GM12878 (cell line): ENCODE results near the gene ALDH1A2. TPM values are rescaled to one million over a fixed set of nuclear protein-coding genes. Genes with fewer than 3 reads are reported as not detected.

Experiments
- ATAC-seq: fragments of 200-7000 bp; cut with Tn5 transposase; 3 replicates; pipeline ENCODE4 v1.9.1; 2020; ENCODE audit warnings: mild to moderate bottlenecking, moderate library complexity
- BruUV-seq: library from RNA; stranded (reverse); fragments of 400-500 nt; replicated peaks from 2 replicates; lab custom pipeline; 2021; lab: Mats Ljungman, UMichigan
- CTCF ChIA-PET: fragments of 300-600 bp; sonication (Branson Sonifier 250); formaldehyde crosslinking; extraction: SDS; loops from one replicate; lab custom pipeline; 2021; ENCODE audit warnings: inconsistent platforms; lab: Yijun Ruan, JAX
- POLR2A ChIA-PET: fragments of 350-600 bp; formaldehyde crosslinking; extraction: SDS; loops from one replicate; lab custom pipeline; 2021; ENCODE audit warnings: inconsistent platforms; lab: Charles Lee
- RAD21 ChIA-PET: fragments of 300-600 bp; sonication (Branson Sonifier 250); formaldehyde crosslinking; loops from one replicate; lab custom pipeline; 2023; ENCODE audit warnings: antibody characterized with exemption; ENCODE audit not compliant: unreplicated experiment; lab: Charles Lee
- SMC1A ChIA-PET: fragments of 300-600 bp; sonication (Branson Sonifier 250); formaldehyde crosslinking; loops from one replicate; lab custom pipeline; 2023; ENCODE audit not compliant: unreplicated experiment, uncharacterized antibody; lab: Charles Lee
- DNase-seq: peaks from one replicate; pipeline ENCODE4 v3.0.0-alpha.2; 2011; ENCODE audit warnings: low read depth, low spot score
- FAIRE-seq: peaks from 3 replicates; lab custom pipeline; 2011; peaks lifted over from hg19 to GRCh38; lab: Jason Lieb, UNC
- H2AFZ ChIP-seq: 2 replicates; pipeline ENCODE4 v1.6.0; 2011; ENCODE audit warnings: low read depth, low read length, control low read depth; ENCODE audit not compliant: control insufficient read depth
- H3K27ac ChIP-seq: 2 replicates; pipeline ENCODE4 v1.5.1; 2011; ENCODE audit warnings: control low read depth; ENCODE audit not compliant: control insufficient read depth, insufficient read depth
- H3K27me3 ChIP-seq, 2 experiments: replicated peaks in 1 of 2; 2 replicates each; pipeline versions ENCODE4 v1.6.0 to v1.6.1; 2011; ENCODE audit warnings: low read length in 1 of 2; ENCODE audit not compliant: control insufficient read depth in 2 of 2, insufficient read depth in 2 of 2
- H3K36me3 ChIP-seq, 2 experiments: 2 replicates each; pipeline ENCODE4 v1.5.1; 2011; ENCODE audit warnings: low read length in 1 of 2; ENCODE audit not compliant: control insufficient read depth in 2 of 2, insufficient read depth in 2 of 2
- H3K4me1 ChIP-seq: 2 replicates; pipeline ENCODE4 v1.6.1; 2011; ENCODE audit warnings: mild to moderate bottlenecking, low read length, moderate library complexity, mixed read lengths; ENCODE audit not compliant: control insufficient read depth, insufficient read depth
- H3K4me2 ChIP-seq: 2 replicates; pipeline ENCODE4 v1.6.0; 2011; ENCODE audit warnings: control low read depth; ENCODE audit not compliant: control insufficient read depth, insufficient read depth
- H3K4me3 ChIP-seq: fragments of 200-600 bp; sonication (generic); 2 replicates; pipeline ENCODE4 v1.5.1; 2016
- H3K79me2 ChIP-seq: 2 replicates; pipeline ENCODE4 v1.6.0; 2011; ENCODE audit warnings: low read length; ENCODE audit not compliant: control insufficient read depth, insufficient read depth
- H3K9ac ChIP-seq: 2 replicates; pipeline ENCODE4 v1.8.0; 2011; ENCODE audit warnings: low read length, control low read depth, mixed read lengths; ENCODE audit not compliant: control insufficient read depth, insufficient read depth
- H3K9me3 ChIP-seq: replicated peaks from 3 replicates; pipeline ENCODE4 v1.5.1; 2011; ENCODE audit warnings: mild to moderate bottlenecking, low read length; ENCODE audit not compliant: control insufficient read depth, insufficient read depth
- H4K20me1 ChIP-seq: 2 replicates; pipeline ENCODE4 v1.6.0; 2011; ENCODE audit not compliant: control insufficient read depth, insufficient read depth
- CUX1 ChIP-seq: IDR thresholded peaks from 2 replicates; pipeline ENCODE4 v1.6.1; 2012; ENCODE audit warnings: improper control_type of control experiment, low read depth, low read length; ENCODE audit not compliant: insufficient replicate concordance
- DPF2 ChIP-seq: fragments of 450-650 bp; IDR thresholded peaks from 2 replicates; pipeline ENCODE4 v1.6.1; 2017; ENCODE audit warnings: mild to moderate bottlenecking
- EED ChIP-seq: sonication (generic); IDR thresholded peaks from 2 replicates; pipeline ENCODE4 v1.6.1; 2016; ENCODE audit warnings: antibody characterized with exemption, low read depth
- HCFC1 ChIP-seq: fragments of 150-350 bp; IDR thresholded peaks from 2 replicates; pipeline ENCODE4 v1.6.1; 2014; ENCODE audit warnings: low read length
- JUND ChIP-seq: IDR thresholded peaks from 2 replicates; pipeline ENCODE4 v1.6.1; 2012; ENCODE audit warnings: low read depth, mild to moderate bottlenecking, low read length, improper control_type of control experiment, moderate library complexity
- MEF2B ChIP-seq: fragments of 450-650 bp; IDR thresholded peaks from 2 replicates; pipeline ENCODE4 v1.6.1; 2018; ENCODE audit warnings: mild to moderate bottlenecking, moderate library complexity; ENCODE audit not compliant: partially characterized antibody, poor library complexity, severe bottlenecking
- MTA2 ChIP-seq: fragments of 450-650 bp; IDR thresholded peaks from 2 replicates; pipeline ENCODE4 v1.6.1; 2016; ENCODE audit warnings: low read depth, mild to moderate bottlenecking, moderate library complexity
- NKRF ChIP-seq: fragments of 450-650 bp; conservative IDR thresholded peaks from 2 replicates; pipeline ENCODE4 v1.6.1; 2017; ENCODE audit warnings: mild to moderate bottlenecking, moderate library complexity
- PAX5 ChIP-seq: IDR thresholded peaks from 2 replicates; pipeline ENCODE4 v1.6.1; 2011; ENCODE audit warnings: low read depth, low read length, borderline replicate concordance
- POLR2A ChIP-seq: IDR thresholded peaks from 2 replicates; pipeline ENCODE4 v1.6.1; 2011; ENCODE audit warnings: low read depth, mild to moderate bottlenecking, low read length
- POU2F2 ChIP-seq: IDR thresholded peaks from 3 replicates; pipeline ENCODE4 v1.6.1; 2011; ENCODE audit warnings: low read depth, mild to moderate bottlenecking, low read length, borderline replicate concordance
- SIN3A ChIP-seq: IDR thresholded peaks from 2 replicates; pipeline ENCODE4 v1.6.1; 2012; ENCODE audit warnings: low read depth, low read length, improper control_type of control experiment
- SUPT20H ChIP-seq: IDR thresholded peaks from 2 replicates; pipeline ENCODE4 v1.6.1; 2011; ENCODE audit warnings: low read depth, mild to moderate bottlenecking, low read length, moderate library complexity, borderline replicate concordance; ENCODE audit not compliant: control insufficient read depth
- WRNIP1 ChIP-seq: IDR thresholded peaks from 2 replicates; pipeline ENCODE4 v1.6.1; 2011; ENCODE audit warnings: low read depth, low read length, improper control_type of control experiment, borderline replicate concordance
- WGBS: methylation state at CpG from one replicate; pipeline ENCODE4 v1.1.6; 2016; ENCODE audit warnings: low lambda C conversion rate; ENCODE audit not compliant: insufficient replicate concordance, insufficient coverage; ENCODE audit errors: missing lambda C conversion rate; 5-methylcytosine and 5-hydroxymethylcytosine counted together
- in situ Hi-C: fragments of 300-500 bp; cut with MboI; formaldehyde crosslinking; loops from 9 replicates; pipeline ENCODE4 v1.14.3; 2018; ENCODE audit warnings: mixed read lengths
- intact Hi-C: fragments of 100-400 bp; cut with micrococcal nuclease; formaldehyde crosslinking; loops from one replicate; pipeline ENCODE4 v1.14.2; 2022; ENCODE audit not compliant: unreplicated experiment
- polyA plus RNA-seq, 11 experiments: library from polyadenylated mRNA; depleted of rRNA in 4 of 11; unstranded in 6 of 11; stranded (reverse) in 5 of 11; fragments of >200 nt; fragmentation: Nextera tagmentation in 4 of 11; fragmentation: Illumina TruSeq in 1 of 11; extraction: Ambion mirVana in 4 of 11; extraction: Trizol in 1 of 11; gene quantifications; 1 replicate in 1 of 11; 2 replicates in 10 of 11; pipeline versions ENCODE4 v1.2.1 to v1.2.3, GENCODE V29; 2011 to 2016; ENCODE audit warnings: inconsistent platforms in 2 of 11, missing spikeins in 2 of 11, low read depth in 1 of 11
- total RNA-seq, 4 experiments: library from RNA; depleted of rRNA in 3 of 4; stranded (reverse); fragments of >200 nt in 3 of 4; fragmentation: Illumina TruSeq in 1 of 4; extraction: Trizol in 1 of 4; gene quantifications; 2 replicates each; pipeline versions ENCODE4 v1.2.1 to v1.2.3, GENCODE V29; 2013 to 2021
- TF ChIP-seq, protein P1 (sequence below): IDR thresholded peaks from 2 replicates; pipeline ENCODE4 v1.6.1; 2012; ENCODE audit warnings: low read depth, low read length, improper control_type of control experiment

The ALDH1A2 gene
- total and polyA plus RNA-seq, 10 of the 15 experiments (the other 5 are each of a cell fraction or from before 2014, with no cell fraction given), result 0.06 to 0.92 (median 0.18) TPM; not detected in 5

DNA sequence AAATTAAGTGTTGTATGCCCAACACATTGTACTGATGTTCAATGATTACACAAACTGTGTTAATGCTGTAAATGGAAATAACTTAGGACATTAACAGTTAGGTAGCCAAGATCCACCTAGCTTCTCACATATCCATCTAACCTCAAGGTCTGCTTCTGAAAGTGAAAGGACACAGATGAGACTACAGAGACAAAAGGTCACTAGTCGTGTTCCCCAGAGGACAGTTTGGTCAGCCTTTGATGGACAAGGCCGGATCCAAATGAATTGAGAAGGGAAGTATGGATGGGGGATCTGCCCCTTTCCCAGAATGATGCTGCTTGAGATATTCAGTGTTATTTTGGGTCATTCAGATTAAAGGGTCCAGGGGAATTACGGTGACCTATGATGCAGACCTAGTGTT lies 17.2 kb downstream of the ALDH1A2 start:
- ChIA-PET SMC1A (no interaction called here), RAD21 (no interaction called here), CTCF (interaction anchor here (1.1 to 2.5 kb wide), 2 partner anchors 22 to 23 kb away, joined by 3 to 10 read pairs; no protein-coding TSS in a partner anchor), POLR2A (no interaction called here)
- DNase-seq (no peak), FAIRE-seq (no peak), ATAC-seq (no peak)
- Histone ChIP-seq H4K20me1 (no peaks in the 10 kb centered on the region), H3K9me3 (no peaks in the 10 kb centered on the region), H3K79me2 (no peaks in the 10 kb centered on the region), H3K4me1 (no peaks in the 10 kb centered on the region), H3K4me3 (no peak overlapping the region), H3K36me3 (no peaks in the 10 kb centered on the region), H3K27me3 (no peaks in the 10 kb centered on the region; a peak in 1 of 4 replicates), H3K4me2 (no peak overlapping the region), H2AFZ (no peak overlapping the region), H3K9ac (no peak overlapping the region), H3K27ac (no peak overlapping the region)
- BruUV-seq, result no TSS peak
- intact Hi-C loops (no loop called here), in situ Hi-C loops (no loop called here)
- TF ChIP-seq PAX5 (no peak), MEF2B (no peak), CUX1 (no peak), MTA2 (no peak), POU2F2 (no peak), EED (no peak), SIN3A (no peak), NKRF (no peak), JUND (no peak), SUPT20H (no peak), POLR2A (no peak), HCFC1 (no peak), WRNIP1 (no peak), DPF2 (no peak)
- TF ChIP-seq, protein P1, sequence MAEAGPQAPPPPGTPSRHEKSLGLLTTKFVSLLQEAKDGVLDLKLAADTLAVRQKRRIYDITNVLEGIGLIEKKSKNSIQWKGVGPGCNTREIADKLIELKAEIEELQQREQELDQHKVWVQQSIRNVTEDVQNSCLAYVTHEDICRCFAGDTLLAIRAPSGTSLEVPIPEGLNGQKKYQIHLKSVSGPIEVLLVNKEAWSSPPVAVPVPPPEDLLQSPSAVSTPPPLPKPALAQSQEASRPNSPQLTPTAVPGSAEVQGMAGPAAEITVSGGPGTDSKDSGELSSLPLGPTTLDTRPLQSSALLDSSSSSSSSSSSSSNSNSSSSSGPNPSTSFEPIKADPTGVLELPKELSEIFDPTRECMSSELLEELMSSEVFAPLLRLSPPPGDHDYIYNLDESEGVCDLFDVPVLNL, result no peak
- WGBS, result 2% methylated on average over 3 of the region's 3 CpGs
